Measurements from ENCODE around the gene ILF3.

GRCh38 chr19:10621966-10622365, 32.2 kb upstream of the ILF3 start:
- TF ChIP-seq CTCF (IDR thresholded peaks at IDR 0.05) (no peak), KDM1A (IDR thresholded peaks at IDR 0.05; ENCODE audit: low read depth) (no peak), FOSL2 (IDR thresholded peaks at IDR 0.05) (no peak), FOSL2 (CRISPR knock-in tag; IDR thresholded peaks at IDR 0.05) (no peak), MYC (IDR thresholded peaks at IDR 0.05; ENCODE audit: borderline replicate concordance, low read length) (no peak), CHD2 (IDR thresholded peaks at IDR 0.05; ENCODE audit: low read length, partially characterized antibody) (no peak)
